HG03196 (cell line): Measurements from ENCODE around the gene SREBF2.
"Not testable (repeated sequence)": the region's sequence is repeated elsewhere in the genome, so short reads cannot be mapped to it uniquely, and the experiment has no call there.

Experiments
- ATAC-seq: cut with Tn5 transposase; IDR thresholded peaks from one replicate; pipeline ENCODE4 v1.9.1; 2021; ENCODE audit not compliant: unreplicated experiment

Gene SREBF2

DNA sequence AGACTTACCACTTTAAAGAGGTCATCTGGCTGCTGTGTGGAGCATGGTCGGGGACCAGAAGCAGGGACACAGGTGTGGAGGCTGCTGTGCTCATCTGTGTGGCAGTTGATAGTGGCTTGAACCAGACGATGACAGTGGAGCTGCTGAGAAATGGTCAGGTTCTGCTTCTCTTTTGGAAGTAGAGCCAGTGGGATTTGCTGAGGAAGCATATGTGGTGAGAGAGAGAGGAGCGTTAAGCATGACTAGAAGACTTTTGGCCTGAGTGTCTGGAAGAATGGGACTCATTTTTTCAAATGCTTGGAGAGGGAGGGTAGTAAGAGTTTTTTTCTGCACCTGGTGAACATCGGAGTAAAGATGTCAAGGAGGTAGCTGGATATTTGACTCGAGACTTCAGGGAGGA lies 12.5 kb upstream of the SREBF2 start:
- no peak for ATAC-seq

DNA sequence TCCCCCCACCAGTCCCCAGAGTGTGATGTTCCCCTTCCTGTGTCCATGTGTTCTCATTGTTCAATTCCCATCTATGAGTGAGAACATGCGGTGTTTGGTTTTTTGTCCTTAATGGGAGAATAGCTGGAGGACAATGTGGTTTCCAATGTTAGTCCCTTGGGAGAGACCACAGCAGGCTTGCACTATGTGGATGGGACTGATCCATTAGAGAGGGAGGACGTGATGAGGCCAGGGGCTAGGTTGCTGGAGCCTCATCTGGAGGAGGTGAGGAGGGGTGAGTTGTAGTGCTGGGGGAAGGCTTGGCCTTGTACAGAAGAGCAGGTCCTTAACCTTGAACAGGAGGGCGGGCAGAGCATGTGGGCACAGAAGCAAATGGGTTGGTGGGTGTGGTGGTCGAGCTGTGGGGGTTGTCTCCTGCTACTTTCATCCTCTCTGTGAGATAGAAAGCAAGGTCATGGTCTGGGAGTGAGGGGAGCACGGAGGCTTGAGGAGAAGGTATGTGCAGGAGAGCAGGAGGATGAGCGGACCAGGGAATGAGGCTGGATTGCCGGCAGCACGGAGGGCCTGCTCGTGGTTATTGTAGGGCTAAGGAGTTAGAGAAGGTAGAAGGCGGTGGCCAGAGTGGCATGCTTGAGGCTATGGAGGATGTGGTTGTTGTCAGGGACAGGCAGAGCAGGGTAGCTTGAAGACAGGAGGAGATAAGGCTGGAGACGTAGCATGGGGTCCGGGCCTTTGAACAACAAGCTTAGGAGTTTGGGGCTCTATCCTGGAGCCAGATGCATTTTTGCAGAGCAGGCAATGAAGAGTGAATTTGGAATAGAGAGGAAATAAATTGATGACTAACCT lies 11.2 kb upstream of the SREBF2 start:
- no peak for ATAC-seq

GRCh38 chr22:41822317-41823057 lies 10.4 kb upstream of the SREBF2 start:
- no peak for ATAC-seq

DNA sequence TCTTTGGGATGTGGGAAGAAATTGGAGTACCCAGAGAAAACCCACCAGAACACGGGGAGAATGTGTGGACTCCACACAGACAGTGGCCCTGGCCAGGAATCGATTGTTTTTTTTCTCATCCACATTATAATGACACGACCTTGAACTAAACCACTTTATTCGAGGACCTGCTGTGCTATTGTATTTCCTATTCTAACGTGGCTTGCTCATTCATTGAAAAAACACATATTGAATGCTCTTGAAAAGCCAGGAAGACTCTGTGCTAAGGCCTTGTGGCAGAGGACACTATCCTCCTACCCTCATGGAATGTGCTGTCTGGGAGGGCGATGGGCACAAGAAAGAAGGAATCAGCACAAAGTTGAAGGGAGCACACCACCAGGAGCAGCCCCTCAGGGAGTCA lies 9.1 kb upstream of the SREBF2 start:
- ATAC-seq: no peak

GRCh38 chr22:41825376-41825775 lies 7.5 kb upstream of the SREBF2 start:
- no peak for ATAC-seq

DNA sequence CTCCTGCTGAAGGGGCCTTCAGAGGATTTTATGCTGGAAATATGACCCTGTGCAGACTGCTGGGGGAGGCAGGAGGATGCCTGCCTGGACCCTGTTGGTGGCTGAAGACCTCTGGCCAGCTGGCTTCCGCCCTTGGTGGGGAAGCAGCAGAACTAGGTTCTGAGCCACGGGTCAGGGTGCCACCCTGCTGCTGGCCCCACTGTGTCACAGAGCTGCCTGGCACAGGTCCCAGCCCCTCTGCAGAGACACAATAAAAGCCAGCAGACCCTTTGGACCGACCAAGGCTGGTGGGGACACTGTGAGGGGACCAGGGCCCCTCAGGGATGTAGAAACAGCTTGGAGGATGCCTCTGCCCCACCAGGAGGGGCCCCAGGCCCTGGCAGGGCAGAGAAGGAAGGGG lies 6.9 kb upstream of the SREBF2 start:
- ATAC-seq: no peak

DNA sequence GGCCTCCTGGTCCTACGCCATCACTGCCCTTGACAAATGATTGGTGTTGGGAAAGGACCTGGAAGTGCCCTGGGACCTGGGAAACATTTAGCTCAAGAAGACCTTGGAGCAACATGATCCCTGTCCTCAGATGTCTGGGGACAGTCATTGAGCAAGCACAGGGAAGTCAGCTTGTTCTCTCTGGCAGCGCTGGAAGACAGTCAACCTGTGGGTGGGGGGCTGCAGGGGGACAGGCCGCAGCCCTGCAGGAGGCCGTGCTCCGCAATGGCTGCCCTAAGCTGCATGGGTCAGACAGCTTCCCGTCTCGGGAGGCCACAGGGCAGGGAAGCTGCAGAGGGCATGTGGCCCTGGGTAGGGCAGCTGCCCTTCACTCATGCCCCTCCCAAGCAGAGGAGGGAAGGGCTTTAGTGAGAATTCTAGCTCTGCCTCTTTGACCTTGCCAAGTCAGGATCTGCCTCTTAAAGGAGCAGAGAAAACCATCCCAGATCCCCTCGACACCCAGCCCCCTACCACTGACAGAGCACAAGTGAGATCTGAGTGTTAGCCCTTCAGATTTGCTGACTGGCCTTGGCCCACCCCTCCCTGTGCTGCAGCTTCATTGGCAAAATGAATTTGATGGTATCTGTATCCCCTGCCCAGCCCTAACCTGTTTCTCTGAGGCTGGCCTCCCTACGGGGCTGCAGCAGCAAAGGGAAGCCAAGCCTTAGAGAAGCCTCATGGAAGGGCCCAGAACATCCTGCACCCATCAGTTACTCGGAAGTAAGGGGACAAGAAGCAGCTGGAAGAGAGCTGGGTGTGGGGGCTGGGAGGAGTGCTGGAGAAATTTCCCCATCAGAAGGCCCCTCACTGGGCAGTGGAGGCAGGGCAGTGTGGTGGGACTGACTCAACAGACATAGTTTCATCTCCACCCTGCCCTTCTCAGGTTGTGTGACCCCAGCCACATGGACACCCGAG lies 6.2 kb upstream of the SREBF2 start:
- no peak for ATAC-seq

- no peak for ATAC-seq
These were observed 5.2 kb upstream of the SREBF2 start for GRCh38 chr22:41827671-41828070.

GRCh38 chr22:41828516-41828915 lies 4.4 kb upstream of the SREBF2 start:
- no peak for ATAC-seq

DNA sequence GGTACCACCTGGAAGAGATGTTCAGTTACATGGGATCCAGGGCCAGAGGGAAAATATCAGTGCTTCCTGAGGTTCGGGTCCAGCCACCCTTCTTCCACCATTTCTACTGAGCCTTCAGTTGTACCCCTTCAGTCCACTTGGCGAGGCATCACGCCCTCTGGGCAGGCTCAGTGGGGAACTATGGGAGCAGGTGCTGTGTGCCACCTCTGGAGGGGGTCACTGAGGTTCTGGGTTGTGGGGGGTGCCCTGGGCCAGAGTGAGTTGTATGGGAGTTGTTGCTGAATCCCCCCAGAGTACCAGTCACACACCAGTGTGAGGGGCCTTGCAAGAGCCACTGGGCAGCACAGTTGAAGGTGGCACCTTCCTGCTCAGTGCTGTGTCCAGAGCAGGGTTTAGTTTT lies 2.7 kb upstream of the SREBF2 start:
- no peak for ATAC-seq

GRCh38 chr22:41831383-41831782 lies 1.5 kb upstream of the SREBF2 start:
- no peak for ATAC-seq

DNA sequence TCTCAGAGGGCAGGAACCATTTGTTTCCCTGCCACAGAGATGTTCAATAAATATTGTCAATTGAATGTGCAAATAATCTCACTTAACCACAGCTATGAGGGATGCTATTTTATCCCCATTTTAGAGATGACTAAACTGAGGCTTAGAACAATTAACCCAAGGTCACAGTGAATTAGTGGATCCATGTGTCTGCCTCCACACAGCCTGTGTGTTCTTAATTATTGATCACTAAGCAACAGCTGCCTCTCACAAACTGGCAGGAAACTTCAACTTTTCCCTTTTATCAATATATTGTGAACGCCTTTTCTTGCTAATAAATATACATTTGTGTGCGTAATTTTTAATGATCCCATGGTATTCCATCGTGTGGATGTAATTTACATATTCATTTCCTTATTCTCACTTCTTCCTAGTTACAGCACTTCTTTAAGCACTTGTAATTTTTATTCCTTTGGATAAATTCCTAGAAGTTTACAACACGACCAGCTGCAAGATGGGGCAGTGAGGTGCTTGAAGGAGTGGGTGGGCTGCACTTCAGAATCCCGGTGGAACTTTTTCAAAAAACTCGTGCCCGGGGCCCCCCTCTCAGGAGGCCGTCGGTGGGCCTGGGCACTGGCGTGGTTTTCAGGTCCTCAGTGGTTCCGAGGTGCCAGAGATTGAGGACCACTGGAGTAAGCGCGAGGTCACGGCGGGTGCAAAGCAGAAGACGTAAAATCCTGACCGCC lies 915 bp upstream of the SREBF2 start:
- no peak for ATAC-seq

GRCh38 chr22:41833369-41834004 lies 582 bp downstream of the SREBF2 start:
- peak; percentile 15 for ATAC-seq

GRCh38 chr22:41834005-41834944 lies 1.4 kb downstream of the SREBF2 start:
- no peak for ATAC-seq

- ATAC-seq: not testable (repeated sequence)
These were observed 2.6 kb downstream of the SREBF2 start for GRCh38 chr22:41835462-41835861.

GRCh38 chr22:41836551-41836950 lies 3.6 kb downstream of the SREBF2 start:
- no peak for ATAC-seq

- no peak for ATAC-seq
These were observed 6.1 kb downstream of the SREBF2 start for GRCh38 chr22:41838842-41839618.

GRCh38 chr22:41840216-41840615 lies 7.3 kb downstream of the SREBF2 start:
- ATAC-seq: no peak
